ENCODE measurements around the gene MYO10.

Gene MYO10

GRCh38 chr5:16736158-16736995 lies 199.7 kb downstream of the MYO10 start:
- TF ChIP-seq CTCF (IDR thresholded peaks at IDR 0.05; ENCODE audit: extremely low read depth, missing control alignments), result no peak
- DNase-seq (ENCODE audit: low spot score), result no peak

- TF ChIP-seq CTCF (IDR thresholded peaks at IDR 0.05; ENCODE audit: extremely low read depth, missing control alignments), result no peak
- no peak for DNase-seq (ENCODE audit: low spot score)
These were observed 200.7 kb downstream of the MYO10 start for GRCh38 chr5:16735101-16736060.

- DNase-seq (ENCODE audit: low spot score), result no peak
- TF ChIP-seq CTCF (IDR thresholded peaks at IDR 0.05; ENCODE audit: extremely low read depth, missing control alignments), result no peak
These were observed 202.6 kb downstream of the MYO10 start for GRCh38 chr5:16733331-16734006.

GRCh38 chr5:16732356-16732755 lies 203.7 kb downstream of the MYO10 start:
- no peak for TF ChIP-seq CTCF (IDR thresholded peaks at IDR 0.05; ENCODE audit: extremely low read depth, missing control alignments)
- DNase-seq (ENCODE audit: low spot score), result no peak

- DNase-seq (ENCODE audit: low spot score), result no peak
- no peak for TF ChIP-seq CTCF (IDR thresholded peaks at IDR 0.05; ENCODE audit: extremely low read depth, missing control alignments)
These were observed 208.2 kb downstream of the MYO10 start for GRCh38 chr5:16727755-16728325.

GRCh38 chr5:16726538-16726946 lies 209.5 kb downstream of the MYO10 start:
- TF ChIP-seq CTCF (IDR thresholded peaks at IDR 0.05; ENCODE audit: extremely low read depth, missing control alignments), result no peak
- no peak for DNase-seq (ENCODE audit: low spot score)
